Measurements from ENCODE around the gene SGCE.

The SGCE gene

GRCh38 chr7:94687810-94688209, 31.9 kb upstream of the SGCE start:
- TF ChIP-seq, protein P1, sequence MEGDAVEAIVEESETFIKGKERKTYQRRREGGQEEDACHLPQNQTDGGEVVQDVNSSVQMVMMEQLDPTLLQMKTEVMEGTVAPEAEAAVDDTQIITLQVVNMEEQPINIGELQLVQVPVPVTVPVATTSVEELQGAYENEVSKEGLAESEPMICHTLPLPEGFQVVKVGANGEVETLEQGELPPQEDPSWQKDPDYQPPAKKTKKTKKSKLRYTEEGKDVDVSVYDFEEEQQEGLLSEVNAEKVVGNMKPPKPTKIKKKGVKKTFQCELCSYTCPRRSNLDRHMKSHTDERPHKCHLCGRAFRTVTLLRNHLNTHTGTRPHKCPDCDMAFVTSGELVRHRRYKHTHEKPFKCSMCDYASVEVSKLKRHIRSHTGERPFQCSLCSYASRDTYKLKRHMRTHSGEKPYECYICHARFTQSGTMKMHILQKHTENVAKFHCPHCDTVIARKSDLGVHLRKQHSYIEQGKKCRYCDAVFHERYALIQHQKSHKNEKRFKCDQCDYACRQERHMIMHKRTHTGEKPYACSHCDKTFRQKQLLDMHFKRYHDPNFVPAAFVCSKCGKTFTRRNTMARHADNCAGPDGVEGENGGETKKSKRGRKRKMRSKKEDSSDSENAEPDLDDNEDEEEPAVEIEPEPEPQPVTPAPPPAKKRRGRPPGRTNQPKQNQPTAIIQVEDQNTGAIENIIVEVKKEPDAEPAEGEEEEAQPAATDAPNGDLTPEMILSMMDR (IDR thresholded peaks at IDR 0.05): no peak
- no peak overlapping the region for H3K27ac ChIP-seq

DNA sequence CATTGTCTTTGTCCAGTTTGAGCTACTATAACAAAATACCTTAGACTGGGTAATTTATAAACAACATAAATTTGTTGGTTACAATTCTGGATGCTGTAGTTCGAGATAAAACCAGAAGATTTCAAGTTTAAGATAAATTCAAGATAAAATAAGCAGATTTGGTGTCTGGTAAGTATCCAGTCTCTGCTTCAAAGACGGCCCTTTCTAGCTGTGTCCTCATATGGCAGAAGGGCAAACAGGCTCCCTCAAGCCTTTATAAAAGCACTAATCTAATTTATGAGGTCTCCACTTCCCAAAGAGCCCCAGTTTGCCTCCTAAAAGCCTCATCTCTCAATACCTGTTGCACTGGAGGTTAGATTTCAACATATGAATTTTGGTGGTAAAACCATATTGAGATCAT, 31.1 kb upstream of the SGCE start:
- TF ChIP-seq, protein P1 (IDR thresholded peaks at IDR 0.05): no peak
- TF ChIP-seq ZFX (IDR thresholded peaks at IDR 0.05; ENCODE audit: borderline replicate concordance): no peak
- no peak overlapping the region for H3K27ac ChIP-seq

DNA sequence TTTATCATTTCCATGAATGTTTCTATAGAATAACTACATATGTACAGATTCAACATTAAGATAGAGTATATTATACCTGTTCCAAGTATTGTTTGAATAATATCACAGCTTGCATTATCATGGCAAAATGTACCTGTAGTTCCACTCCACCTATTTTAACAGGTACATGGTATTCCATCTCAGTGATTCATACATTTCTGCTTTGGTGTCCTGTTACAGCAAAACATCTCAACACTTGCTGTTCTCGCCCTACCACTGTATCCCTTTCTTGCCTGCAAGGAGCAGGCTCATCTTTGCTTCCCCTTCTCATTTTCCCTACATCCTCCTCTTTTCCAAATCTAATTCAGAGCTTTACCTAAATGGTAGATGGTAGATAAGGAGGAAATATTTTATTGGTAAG, 27.1 kb upstream of the SGCE start:
- TF ChIP-seq, protein P1 (IDR thresholded peaks at IDR 0.05): no peak
- no peak for TF ChIP-seq ZFX (IDR thresholded peaks at IDR 0.05; ENCODE audit: borderline replicate concordance)
- H3K27ac ChIP-seq: no peak overlapping the region

GRCh38 chr7:94679358-94679757, 23.4 kb upstream of the SGCE start:
- TF ChIP-seq ZFX (IDR thresholded peaks at IDR 0.05; ENCODE audit: borderline replicate concordance): no peak
- TF ChIP-seq, protein P1 (IDR thresholded peaks at IDR 0.05): no peak
- no peak overlapping the region for H3K27ac ChIP-seq

GRCh38 chr7:94676431-94676830, 20.5 kb upstream of the SGCE start:
- TF ChIP-seq, protein P1 (IDR thresholded peaks at IDR 0.05): no peak
- TF ChIP-seq ZFX (IDR thresholded peaks at IDR 0.05; ENCODE audit: borderline replicate concordance): no peak
- no peak overlapping the region for H3K27ac ChIP-seq

- no peak overlapping the region for H3K27ac ChIP-seq
- TF ChIP-seq ZFX (IDR thresholded peaks at IDR 0.05; ENCODE audit: borderline replicate concordance): no peak
- TF ChIP-seq, protein P1 (IDR thresholded peaks at IDR 0.05): no peak
Measured at GRCh38 chr7:94675356-94675755, 19.4 kb upstream of the SGCE start.

GRCh38 chr7:94671444-94672235, 15.7 kb upstream of the SGCE start:
- TF ChIP-seq, protein P1 (IDR thresholded peaks at IDR 0.05): no peak
- no peak for TF ChIP-seq ZFX (IDR thresholded peaks at IDR 0.05; ENCODE audit: borderline replicate concordance)
- H3K27ac ChIP-seq: no peak overlapping the region

Measured in 22Rv1 (cell line).